Stimulated activated CD4-positive, alpha-beta T cell treated with anti-CD3 and anti-CD28 coated beads, Interleukin-2, amount 100 ng/mL, for 48 hours (primary cell): ENCODE results near the gene FHL3.
"Not testable (repeated sequence)": the region's sequence is repeated elsewhere in the genome, so short reads cannot be mapped to it uniquely, and the experiment has no call there.

Source experiments
- DNase-seq, 2 donors: peaks; one replicate each; pipeline ENCODE4 v3.0.0-alpha.2; 2020

The FHL3 gene

DNA sequence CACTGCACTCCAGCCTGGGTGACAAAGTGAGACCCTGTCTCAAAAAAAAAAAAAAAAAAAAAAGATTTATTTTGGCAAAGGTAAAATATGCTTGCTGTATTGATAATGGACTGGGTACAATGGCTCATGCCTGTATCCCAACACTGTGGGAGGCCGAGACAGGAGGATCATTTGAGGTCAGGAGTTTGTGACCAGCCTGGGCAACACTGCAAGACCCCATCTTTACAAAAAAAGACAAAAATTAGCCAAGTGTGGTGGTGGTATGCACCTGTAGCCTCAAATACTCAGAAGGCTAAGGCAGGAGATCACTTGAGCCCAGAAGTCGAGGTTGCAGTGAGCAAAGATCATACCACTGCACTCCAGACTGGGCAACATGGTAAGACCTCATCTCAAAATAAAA lies 21.8 kb downstream of the FHL3 start:
- no peak for DNase-seq

DNA sequence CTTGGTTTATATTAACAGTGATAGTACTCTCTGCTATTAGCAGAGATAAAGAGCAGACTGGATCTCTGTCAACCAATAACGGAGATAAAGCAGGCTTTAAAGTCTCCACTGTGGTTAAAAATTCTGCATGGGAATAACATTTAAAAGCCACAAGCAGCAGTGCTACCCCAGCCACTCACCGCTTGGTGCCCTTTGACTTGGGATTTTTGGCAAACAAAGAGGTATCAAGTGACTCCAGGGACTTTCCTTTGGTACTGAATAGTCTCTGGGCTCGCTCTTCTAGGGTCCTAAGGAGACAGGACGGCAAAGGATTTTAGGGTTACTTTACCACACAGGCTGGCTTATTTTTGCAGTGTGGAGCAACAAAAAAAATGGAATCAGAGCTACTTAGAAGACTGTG lies 26.8 kb downstream of the FHL3 start:
- no peak for DNase-seq

DNA sequence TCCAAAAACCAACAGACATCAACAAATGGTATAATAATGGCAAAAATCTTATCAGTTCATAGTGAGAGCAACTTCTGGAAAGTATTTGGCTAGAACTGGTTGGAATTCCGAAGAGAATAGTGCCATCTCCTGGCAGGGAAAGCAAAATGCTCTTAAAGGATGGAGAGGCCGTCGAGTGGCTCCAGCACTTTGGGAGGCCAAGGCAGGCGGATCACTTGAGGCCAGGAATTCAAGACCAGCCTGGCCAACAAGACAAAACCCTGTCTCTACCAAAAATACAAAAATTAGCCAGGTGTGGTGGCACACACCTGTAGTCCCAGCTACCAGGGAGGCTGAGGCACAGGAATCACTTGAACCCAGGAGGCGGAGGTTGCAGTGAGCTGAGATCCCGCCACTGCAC lies 30.2 kb downstream of the FHL3 start:
- DNase-seq: not testable (repeated sequence)

DNA sequence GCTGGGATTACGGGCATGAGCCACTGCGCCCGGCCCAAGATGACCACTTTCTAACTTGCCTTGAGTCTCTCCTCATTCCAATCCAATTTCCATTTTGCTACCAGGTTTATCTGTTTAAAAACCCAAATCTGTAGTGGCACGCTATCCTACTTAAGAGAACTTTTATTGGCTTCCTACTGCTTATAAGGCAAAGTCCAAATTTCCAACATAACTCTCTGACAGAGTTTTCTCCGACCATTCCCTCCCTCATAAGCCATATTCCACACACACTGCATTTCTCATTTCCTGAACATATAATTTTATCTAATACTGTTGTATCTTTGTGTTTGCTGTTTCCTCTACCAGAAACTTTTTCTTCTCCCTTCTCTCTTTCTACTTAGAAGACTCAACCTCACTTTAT lies 30.7 kb downstream of the FHL3 start:
- no peak for DNase-seq

GRCh38 chr1:37973684-37974083 lies 31.6 kb downstream of the FHL3 start:
- DNase-seq: not testable (repeated sequence)

GRCh38 chr1:37965301-37965700 lies 40.0 kb downstream of the FHL3 start:
- no peak for DNase-seq

- not testable (repeated sequence) for DNase-seq
Measured at GRCh38 chr1:37964106-37964505, 41.2 kb downstream of the FHL3 start.

DNA sequence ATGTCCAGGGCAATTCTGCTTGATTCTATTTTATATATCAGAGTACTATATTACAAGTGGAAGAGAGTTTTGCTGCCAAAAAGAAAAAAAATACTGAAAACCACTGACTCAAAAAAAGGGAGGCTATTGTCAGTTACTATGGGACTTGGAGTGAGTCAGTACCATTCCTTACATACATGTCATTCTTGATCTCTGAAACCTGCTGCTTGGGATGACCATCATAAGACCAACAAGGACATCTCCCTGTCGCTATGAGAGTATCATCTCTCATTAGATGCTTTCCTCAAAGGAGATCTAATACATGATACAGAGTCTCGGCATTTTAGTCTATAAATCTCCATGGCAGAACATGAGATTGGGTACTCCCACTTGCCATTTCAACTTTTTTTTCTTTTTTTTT lies 46.6 kb downstream of the FHL3 start:
- DNase-seq: no peak

DNA sequence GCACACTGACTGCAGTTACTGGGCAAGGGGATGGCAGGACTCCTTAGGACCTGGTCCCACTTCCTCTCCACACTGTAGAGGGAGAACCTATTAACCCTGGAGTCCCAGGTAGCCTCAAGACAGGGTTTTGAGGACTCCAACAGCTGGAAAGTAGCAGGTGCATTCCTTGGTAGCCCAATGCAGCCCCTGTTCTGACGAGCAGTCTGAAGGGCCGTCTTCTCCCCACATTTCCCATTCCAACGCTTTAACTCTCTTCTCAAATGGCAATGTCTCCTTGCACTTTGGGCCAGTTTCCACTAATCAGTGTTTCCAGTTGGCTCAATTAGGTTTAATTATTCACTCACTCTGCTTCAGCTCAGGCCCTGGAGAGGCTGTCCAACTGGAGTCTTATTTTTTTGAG lies 49.6 kb downstream of the FHL3 start:
- DNase-seq: no peak

GRCh38 chr1:37954316-37954971 lies 50.9 kb downstream of the FHL3 start:
- DNase-seq: no peak

DNA sequence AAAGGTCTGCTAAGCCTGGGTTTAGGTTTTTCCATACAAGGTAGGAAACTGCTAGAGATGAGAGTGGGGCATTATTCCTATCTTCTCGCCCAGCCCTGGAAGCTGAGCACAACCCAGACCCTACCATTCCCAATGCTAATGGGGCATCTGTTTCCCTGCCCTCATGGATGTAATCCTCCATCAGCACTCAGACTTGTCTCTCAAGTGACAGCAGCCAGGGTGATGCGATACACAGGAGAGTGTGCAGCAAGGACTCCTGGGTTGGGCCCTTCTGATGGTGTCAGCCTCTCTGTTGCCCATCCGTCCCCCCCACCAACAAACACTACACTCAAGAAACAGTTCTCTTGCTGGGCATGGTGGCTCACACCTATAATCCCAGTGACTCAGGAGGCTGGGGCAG lies 52.6 kb downstream of the FHL3 start:
- DNase-seq: no peak

DNA sequence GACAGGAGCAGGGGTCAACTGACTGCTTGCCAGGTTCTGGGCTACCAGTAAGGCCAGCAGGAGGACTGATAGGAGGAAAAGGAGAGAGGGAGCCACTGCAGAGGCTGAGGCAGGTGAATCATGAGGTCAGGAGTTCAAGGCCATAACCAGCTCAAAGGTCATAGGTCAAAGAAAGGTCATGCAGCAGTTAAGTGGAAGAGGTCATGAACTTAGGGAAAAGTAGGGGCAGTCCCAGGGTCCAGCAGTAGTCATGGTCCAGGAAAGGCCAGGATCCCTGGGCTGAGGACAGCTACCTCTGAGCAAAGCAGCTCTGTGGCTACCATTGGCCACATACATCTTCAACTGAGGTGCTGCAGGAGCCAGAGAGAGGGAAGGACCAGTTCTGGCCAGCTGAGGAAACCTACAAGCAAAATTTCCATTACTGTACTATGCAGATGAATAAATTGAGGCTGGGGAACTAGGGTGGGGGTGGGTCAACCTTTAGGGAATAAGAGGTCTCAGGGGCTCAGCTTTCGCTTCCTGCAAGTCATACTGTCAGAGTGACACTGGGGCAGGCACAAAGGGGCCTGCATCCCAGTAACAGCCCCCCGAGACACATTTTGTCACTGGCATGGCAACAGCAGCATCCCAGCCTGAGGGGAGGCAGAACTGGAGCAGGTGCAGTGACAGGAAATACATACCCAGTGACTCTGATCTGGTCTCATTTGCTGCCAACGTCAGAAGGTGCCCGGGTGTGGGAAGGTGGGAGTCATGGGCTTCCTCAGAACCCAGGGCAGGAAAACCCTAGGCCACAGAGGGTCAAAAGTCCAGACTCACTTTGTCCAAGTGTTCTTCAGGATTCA lies 53.3 kb downstream of the FHL3 start:
- DNase-seq: no peak

- no peak for DNase-seq
Measured at GRCh38 chr1:37951041-37951782, 54.1 kb downstream of the FHL3 start.

DNA sequence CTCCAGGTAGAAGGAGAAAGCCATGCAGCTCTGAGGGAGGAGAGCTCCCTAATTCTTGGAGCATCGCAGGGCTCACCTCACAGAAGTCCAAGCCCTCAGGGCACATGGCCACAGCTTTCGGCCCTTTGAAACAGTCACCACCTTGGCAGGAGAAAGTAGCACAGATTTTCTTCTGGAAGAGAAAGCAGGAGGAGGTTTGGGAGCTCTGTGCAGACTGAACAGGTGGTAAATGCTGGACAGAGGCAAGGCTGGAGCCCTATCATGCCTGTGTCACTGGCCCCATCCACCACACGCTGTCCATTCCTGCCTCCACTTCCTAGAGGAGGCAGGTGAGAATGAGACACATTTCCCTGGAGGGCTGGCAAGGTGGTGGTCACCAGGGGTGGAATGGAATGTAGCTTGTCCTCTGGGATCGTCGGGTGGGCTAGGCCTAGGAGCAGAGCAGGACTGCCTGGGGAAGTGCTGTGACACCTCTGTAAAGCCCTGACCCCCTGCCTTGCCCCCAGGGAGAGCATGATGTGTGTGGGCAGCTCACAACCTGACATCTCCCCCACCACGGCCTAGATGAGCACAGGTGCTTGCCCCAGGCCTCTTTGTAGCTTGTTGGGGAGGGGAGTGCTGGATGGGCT lies 55.7 kb downstream of the FHL3 start:
- no peak for DNase-seq

DNA sequence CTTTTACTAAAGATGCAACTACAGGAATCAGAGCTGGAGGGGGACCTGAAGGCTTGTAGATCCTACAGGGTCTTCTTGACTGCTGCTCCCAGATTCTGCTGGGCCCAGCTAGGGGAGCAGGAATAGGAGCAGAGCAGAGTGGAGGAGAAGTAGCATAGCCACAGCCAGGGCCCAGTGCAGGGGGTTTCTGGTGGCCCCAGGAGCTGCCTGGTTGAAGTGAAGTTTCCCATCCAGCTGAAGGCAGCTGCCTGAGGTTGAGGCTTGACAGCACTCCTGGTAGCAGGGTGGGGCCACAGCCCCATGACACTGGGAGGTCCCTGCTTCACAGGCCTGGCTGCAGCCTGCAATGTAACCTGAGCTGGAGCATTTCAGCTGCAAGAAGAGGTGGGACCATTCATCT lies 56.5 kb downstream of the FHL3 start:
- DNase-seq: no peak

DNA sequence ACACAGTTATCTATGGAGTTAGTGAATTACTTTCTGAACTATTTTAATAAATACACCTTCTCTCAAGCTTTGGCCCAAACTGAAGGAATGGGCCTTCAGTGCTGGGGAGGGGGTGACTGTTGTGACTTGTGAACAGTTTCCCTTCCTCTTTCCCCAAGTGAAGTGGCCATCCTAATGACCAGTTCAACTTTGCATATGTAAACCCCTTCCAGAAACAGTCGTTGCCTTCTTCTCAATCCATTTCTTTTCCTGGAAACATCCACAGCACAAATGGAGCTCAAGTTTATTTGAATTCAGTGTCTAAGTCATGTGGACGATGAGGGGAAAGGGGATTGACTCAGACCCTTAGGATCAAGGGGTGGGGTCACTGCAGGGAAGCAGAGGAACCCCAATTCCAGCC lies 57.1 kb downstream of the FHL3 start:
- no peak for DNase-seq

GRCh38 chr1:37947364-37947763 lies 58.0 kb downstream of the FHL3 start:
- no peak for DNase-seq
